GM23338 (cell line): ENCODE measurements around the gene NIPSNAP3A. TPM values are rescaled to one million over a fixed set of nuclear protein-coding genes. Genes with fewer than 3 reads are reported as not detected.

ENCODE experiments used
- ATAC-seq: fragments of 200-7000 bp; cut with Tn5 transposase; 3 replicates; pipeline ENCODE4 v1.9.1; 2020
- DNase-seq: peaks from one replicate; pipeline ENCODE4 v3.0.0-alpha.2; 2015; ENCODE audit warnings: low spot score
- H2AFZ ChIP-seq: fragments of 200-600 bp; sonication (generic); 2 replicates; pipeline ENCODE4 v1.8.0; 2016; ENCODE audit warnings: antibody characterized with exemption, mild to moderate bottlenecking, moderate library complexity
- H3F3A ChIP-seq: fragments of 200-600 bp; sonication (generic); replicated peaks from 2 replicates; pipeline ENCODE4 v1.8.0; 2017; ENCODE audit warnings: antibody characterized with exemption, mixed run types, low read depth
- H3K27ac ChIP-seq: fragments of 200-600 bp; sonication (generic); 2 replicates; pipeline ENCODE4 v1.6.1; 2016; ENCODE audit warnings: low read depth
- H3K27me3 ChIP-seq: fragments of 200-600 bp; sonication (generic); 2 replicates; pipeline ENCODE4 v1.8.0; 2016; ENCODE audit warnings: mild to moderate bottlenecking, mixed run types, moderate library complexity; ENCODE audit not compliant: insufficient read depth
- H3K36me3 ChIP-seq: fragments of 200-600 bp; sonication (generic); 2 replicates; pipeline ENCODE4 v1.8.0; 2016; ENCODE audit warnings: mild to moderate bottlenecking; ENCODE audit not compliant: insufficient read depth
- H3K4me1 ChIP-seq: fragments of 200-600 bp; sonication (generic); 2 replicates; pipeline ENCODE4 v1.8.0; 2016; ENCODE audit warnings: mild to moderate bottlenecking, moderate library complexity; ENCODE audit not compliant: insufficient read depth
- H3K4me2 ChIP-seq: fragments of 200-600 bp; sonication (generic); 2 replicates; pipeline ENCODE4 v1.7.1; 2017; ENCODE audit warnings: mixed run types
- H3K4me3 ChIP-seq: fragments of 200-600 bp; sonication (generic); 2 replicates; pipeline ENCODE4 v1.6.1; 2016; ENCODE audit warnings: mixed run types
- H3K79me2 ChIP-seq: fragments of 200-600 bp; sonication (generic); replicated peaks from 2 replicates; pipeline ENCODE4 v1.8.0; 2017; ENCODE audit warnings: mild to moderate bottlenecking; ENCODE audit not compliant: insufficient read depth
- H3K9me2 ChIP-seq: fragments of 200-600 bp; sonication (generic); 2 replicates; pipeline ENCODE4 v1.8.0; 2017; ENCODE audit not compliant: insufficient read depth
- H4K20me1 ChIP-seq: fragments of 200-600 bp; sonication (generic); replicated peaks from 2 replicates; pipeline ENCODE4 v1.8.0; 2017; ENCODE audit warnings: mild to moderate bottlenecking; ENCODE audit not compliant: insufficient read depth
- H3K27ac Mint-ChIP-seq: 2 replicates; pipeline ENCODE4 v1.8.0; 2020; ENCODE audit warnings: inconsistent platforms, mild to moderate bottlenecking, moderate library complexity, mixed read lengths
- H3K27me3 Mint-ChIP-seq: 3 replicates; pipeline ENCODE4 v1.8.0; 2022; ENCODE audit warnings: low read depth, mild to moderate bottlenecking, moderate library complexity, mixed read lengths, inconsistent platforms; ENCODE audit not compliant: insufficient read depth, poor library complexity
- H3K36me3 Mint-ChIP-seq: 3 replicates; pipeline ENCODE4 v1.8.0; 2021; ENCODE audit warnings: low read depth, mild to moderate bottlenecking, inconsistent platforms, moderate library complexity, mixed read lengths
- H3K4me1 Mint-ChIP-seq: 3 replicates; pipeline ENCODE4 v1.8.0; 2020; ENCODE audit warnings: mild to moderate bottlenecking, inconsistent platforms, mixed read lengths
- H3K4me3 Mint-ChIP-seq: 3 replicates; pipeline ENCODE4 v1.8.0; 2021; ENCODE audit warnings: moderate library complexity, mild to moderate bottlenecking, inconsistent platforms, mixed read lengths
- H3K9me3 Mint-ChIP-seq: 3 replicates; pipeline ENCODE4 v1.8.0; 2020; ENCODE audit warnings: moderate library complexity, mild to moderate bottlenecking, inconsistent platforms, mixed read lengths
- CREB1 ChIP-seq: fragments of 250-450 bp; sonication (Bioruptor Pico); IDR thresholded peaks from 2 replicates; pipeline ENCODE4 v1.5.0; 2020; ENCODE audit warnings: low read depth, mild to moderate bottlenecking, moderate library complexity
- CTCF ChIP-seq, 2 experiments: fragments of 200-600 bp in 1 of 2; sonication (generic) in 1 of 2; conservative IDR thresholded peaks; 2 replicates each; pipeline versions ENCODE4 v1.5.1 to v1.6.1; 2016 to 2017; ENCODE audit warnings: antibody characterized with exemption in 2 of 2, low read depth in 2 of 2, mild to moderate bottlenecking in 2 of 2, moderate library complexity in 1 of 2
- ETS1 ChIP-seq: IDR thresholded peaks from 2 replicates; pipeline ENCODE4 v1.6.1; 2016; ENCODE audit warnings: antibody characterized with exemption
- EZH2 ChIP-seq: fragments of 200-600 bp; sonication (generic); IDR thresholded peaks from one replicate; pipeline ENCODE4 v1.8.0; 2017; ENCODE audit warnings: antibody characterized with exemption, mild to moderate bottlenecking, low read depth; ENCODE audit not compliant: unreplicated experiment
- EZH2phosphoT487 ChIP-seq: fragments of 200-600 bp; sonication (generic); IDR thresholded peaks from one replicate; pipeline ENCODE4 v1.8.1; 2018; ENCODE audit warnings: antibody characterized with exemption; ENCODE audit not compliant: unreplicated experiment
- JUNB ChIP-seq: IDR thresholded peaks from one replicate; pipeline ENCODE4 v1.6.1; 2016; ENCODE audit warnings: antibody characterized with exemption; ENCODE audit not compliant: unreplicated experiment
- NANOG ChIP-seq: IDR thresholded peaks from 2 replicates; pipeline ENCODE4 v1.6.1; 2016; ENCODE audit warnings: antibody characterized with exemption, borderline replicate concordance
- POLR2AphosphoS5 ChIP-seq: IDR thresholded peaks from 2 replicates; pipeline ENCODE4 v1.6.1; 2016; ENCODE audit warnings: antibody characterized with exemption, low read depth
- REST ChIP-seq: IDR thresholded peaks from one replicate; pipeline ENCODE4 v1.6.1; 2018; ENCODE audit warnings: antibody characterized with exemption; ENCODE audit not compliant: unreplicated experiment
- STAT1 ChIP-seq: IDR thresholded peaks from one replicate; pipeline ENCODE4 v1.6.1; 2016; ENCODE audit warnings: antibody characterized with exemption; ENCODE audit not compliant: unreplicated experiment
- ZNF114 ChIP-seq: fragments of 250-450 bp; sonication (Bioruptor Pico); IDR thresholded peaks from 2 replicates; pipeline ENCODE4 v1.5.0; 2020; ENCODE audit warnings: mild to moderate bottlenecking, moderate library complexity
- ZNF331 ChIP-seq: fragments of 250-450 bp; sonication (Bioruptor Pico); IDR thresholded peaks from 2 replicates; pipeline ENCODE4 v1.5.0; 2020; ENCODE audit warnings: low read depth, mild to moderate bottlenecking, moderate library complexity
- ZNF462 ChIP-seq: fragments of 250-450 bp; sonication (Bioruptor Pico); IDR thresholded peaks from 2 replicates; pipeline ENCODE4 v1.5.0; 2020; ENCODE audit warnings: mild to moderate bottlenecking, moderate library complexity
- polyA plus RNA-seq: library from polyadenylated mRNA; unstranded; fragments of >200 nt; fragmentation: Nextera tagmentation; extraction: Ambion mirVana; gene quantifications from 2 replicates; pipeline ENCODE4 v1.2.1, GENCODE V29; 2016
- total RNA-seq: library from RNA; depleted of rRNA; stranded (reverse); fragments of >200 nt; shearing (Covaris generic); gene quantifications from 2 replicates; pipeline ENCODE4 v1.2.3, GENCODE V29; 2014

NIPSNAP3A gene
- total and polyA plus RNA-seq, 2 experiments from 2014 or later: 9.6 to 13.0 TPM

GRCh38 chr9:104772714-104773510 is 25.4 kb downstream of the NIPSNAP3A start:
- no peaks in the 10 kb centered on the region for H3K36me3 Mint-ChIP-seq
- H3K27me3 Mint-ChIP-seq: no peaks in the 10 kb centered on the region
- no peak overlapping the region for H2AFZ ChIP-seq
- H3K9me2 ChIP-seq: no peaks in the 10 kb centered on the region
- H3K4me1 Mint-ChIP-seq: no peaks in the 10 kb centered on the region
- H3K4me3 ChIP-seq: no peak overlapping the region
- no peak for ATAC-seq
- H3K4me2 ChIP-seq: no peak overlapping the region
- H3K27ac ChIP-seq: no peak overlapping the region
- H3F3A ChIP-seq: no peaks in the 10 kb centered on the region
- no peaks in the 10 kb centered on the region for H3K9me3 Mint-ChIP-seq
- H3K79me2 ChIP-seq: no peaks in the 10 kb centered on the region
- no peak overlapping the region for H3K4me3 Mint-ChIP-seq
- no peaks in the 10 kb centered on the region for H4K20me1 ChIP-seq
- no peaks in the 10 kb centered on the region for H3K4me1 ChIP-seq
- H3K36me3 ChIP-seq: no peaks in the 10 kb centered on the region
- no peak for DNase-seq
- no peaks in the 10 kb centered on the region for H3K27me3 ChIP-seq
- TF ChIP-seq REST (no peak), POLR2AphosphoS5 (no peak), ZNF462 (CRISPR knock-in tag) (no peak), ZNF114 (no peak), NANOG (no peak), EZH2phosphoT487 (no peak), JUNB (no peak), ZNF331 (CRISPR knock-in tag) (no peak), CTCF (conservative IDR thresholded peaks at IDR 0.05; ENCODE audit: low read depth in 2 of 2) (no peak), ETS1 (no peak), STAT1 (no peak), CREB1 (CRISPR knock-in tag) (no peak), EZH2 (no peak)
- no peak overlapping the region for H3K27ac Mint-ChIP-seq
